ENCODE data around the gene FUBP3.

Gene FUBP3

DNA sequence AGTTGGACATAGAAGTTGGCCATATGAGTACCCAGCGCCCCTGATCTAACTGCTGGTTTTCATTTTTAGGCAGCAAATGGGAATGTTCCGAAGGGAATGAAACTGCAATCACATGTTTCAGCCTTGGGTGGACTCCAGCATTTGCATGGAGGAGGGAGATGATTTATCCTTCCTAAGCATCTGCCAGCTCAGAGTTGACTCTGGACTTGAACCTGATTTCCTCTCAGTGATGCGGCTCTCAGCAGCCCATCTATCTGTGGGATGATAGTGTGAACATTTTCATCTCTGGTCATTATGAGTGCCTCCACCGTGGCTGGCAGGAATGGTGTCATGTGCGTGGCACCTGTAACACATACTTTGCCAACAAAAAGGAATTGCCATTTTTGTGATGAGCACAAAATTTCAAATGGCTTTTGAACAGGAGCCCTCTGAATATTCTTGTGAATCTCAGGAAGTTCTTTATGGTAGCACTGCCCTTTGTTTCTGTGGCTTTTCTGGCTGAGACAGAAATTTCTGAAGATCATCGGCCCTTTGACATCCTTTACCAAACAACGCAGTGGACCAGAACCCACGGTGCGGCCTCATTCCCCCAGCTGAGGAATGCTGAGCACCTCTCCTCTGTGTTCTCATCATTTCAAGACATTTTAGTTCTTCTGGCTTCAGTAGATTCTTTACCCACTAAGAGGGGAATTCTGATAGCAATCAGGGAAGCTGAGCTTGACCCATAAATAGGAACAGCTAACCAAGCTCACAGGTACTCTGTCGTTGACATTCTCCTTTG is 28.5 kb downstream of the FUBP3 start:
- DNase-seq (ENCODE audit: low read depth), result no peak

DNA sequence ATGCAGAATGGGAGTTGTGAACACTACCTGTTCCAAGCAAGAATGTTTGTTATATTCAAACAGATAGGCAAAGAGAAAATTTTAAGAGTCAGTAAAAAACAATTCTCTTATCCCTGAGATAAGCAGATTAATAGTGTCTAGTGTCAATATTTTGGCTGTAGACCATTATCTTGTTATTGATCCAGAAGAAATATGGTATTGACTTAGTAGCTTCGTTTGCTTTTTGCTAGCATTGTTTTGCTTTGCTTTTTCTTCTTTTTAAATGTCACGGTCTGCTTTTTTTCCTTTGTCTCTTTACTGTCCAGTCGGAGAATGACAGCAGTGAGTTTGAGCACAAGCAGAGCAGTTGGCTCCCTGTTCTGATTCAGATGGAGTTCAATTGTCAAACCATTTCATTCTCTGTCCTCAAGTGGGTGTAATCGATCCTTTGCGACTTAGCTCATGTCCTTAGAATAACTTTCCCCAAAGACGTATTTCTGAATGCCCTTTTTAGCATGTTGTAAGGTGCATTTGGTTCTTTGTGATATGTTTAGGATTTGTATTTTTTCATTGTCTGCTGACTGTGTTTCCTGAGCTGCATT is 29.3 kb downstream of the FUBP3 start:
- no peak for DNase-seq (ENCODE audit: low read depth)

DNA sequence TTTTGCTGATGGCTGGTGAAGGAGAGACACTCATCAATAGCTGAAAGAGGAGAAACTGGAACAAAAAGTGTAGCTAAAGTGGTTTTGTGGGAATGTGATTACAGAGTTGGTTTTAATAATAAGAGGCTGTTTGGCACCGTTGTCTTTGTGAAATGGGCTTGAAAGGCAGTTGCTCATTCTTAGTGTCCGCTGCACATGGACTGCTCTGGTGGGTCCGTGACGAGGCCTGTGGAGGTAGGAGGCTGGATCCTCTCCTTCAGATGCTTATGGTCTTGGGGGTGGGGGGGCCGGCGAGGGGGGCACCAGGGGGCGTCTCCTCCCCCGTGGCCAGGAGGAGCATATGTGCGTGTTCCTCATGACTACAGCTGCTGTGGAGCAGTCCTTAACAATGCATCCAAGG is 29.8 kb downstream of the FUBP3 start:
- no peak for DNase-seq (ENCODE audit: low read depth)

DNA sequence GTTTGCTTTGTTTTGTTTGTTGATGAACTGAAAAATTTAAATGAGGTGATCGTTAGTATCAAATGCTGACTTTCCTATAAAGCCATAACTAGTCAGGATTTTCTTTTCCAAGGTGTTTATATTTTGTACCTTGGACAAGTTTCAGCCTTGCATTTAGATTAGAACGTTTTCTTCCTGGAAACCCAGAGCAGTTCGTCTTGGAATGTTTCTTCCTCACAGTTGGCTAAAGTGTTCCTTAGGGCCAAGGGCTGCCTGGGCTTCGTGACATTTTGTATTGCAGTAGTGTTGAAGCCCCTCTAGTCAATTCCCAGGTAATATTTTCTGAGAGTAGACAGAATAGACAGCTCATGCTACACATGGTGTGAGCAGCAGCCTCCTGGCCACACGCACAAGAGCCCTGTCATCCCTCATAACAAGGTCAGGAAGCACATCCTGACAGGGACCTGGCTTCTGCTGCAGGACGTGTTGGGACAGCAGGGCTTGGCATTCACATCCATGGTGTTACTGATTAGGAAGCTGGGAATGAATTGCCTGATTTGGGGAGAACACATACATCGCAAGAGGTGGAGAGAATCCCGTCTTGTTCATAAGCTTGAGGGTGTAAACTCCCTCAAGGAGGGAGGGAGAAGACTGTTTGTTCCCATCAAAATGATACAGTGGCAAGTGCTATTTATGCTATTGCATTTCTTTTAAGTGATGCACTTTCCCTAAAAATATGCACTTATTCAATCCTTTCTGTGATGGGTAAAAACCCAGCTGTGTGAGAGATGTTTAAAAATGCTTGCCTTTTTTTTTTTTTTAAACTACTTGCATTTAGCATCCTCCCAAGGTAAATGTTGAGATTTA is 31.7 kb downstream of the FUBP3 start:
- DNase-seq (ENCODE audit: low read depth), result no peak

DNA sequence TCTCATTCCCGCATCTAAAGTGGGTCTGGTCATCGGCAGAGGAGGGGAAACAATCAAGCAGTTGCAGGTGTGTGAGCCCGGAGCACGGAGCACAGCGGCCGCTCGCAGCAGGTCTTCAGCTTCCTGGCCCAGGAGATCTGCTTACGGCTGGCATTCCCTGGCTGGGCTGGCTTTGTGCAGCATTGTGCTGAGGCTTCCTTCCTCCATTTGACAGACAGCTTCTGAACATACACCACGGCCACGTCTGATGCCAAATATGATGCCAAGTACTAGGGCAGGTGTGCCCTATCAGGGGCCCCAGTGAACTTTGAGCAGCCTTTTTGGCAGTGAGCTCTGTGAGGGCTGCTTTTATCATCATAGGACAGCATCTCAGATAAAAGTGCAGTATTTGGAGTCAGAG is 37.1 kb downstream of the FUBP3 start:
- DNase-seq (ENCODE audit: low read depth), result no peak

DNA sequence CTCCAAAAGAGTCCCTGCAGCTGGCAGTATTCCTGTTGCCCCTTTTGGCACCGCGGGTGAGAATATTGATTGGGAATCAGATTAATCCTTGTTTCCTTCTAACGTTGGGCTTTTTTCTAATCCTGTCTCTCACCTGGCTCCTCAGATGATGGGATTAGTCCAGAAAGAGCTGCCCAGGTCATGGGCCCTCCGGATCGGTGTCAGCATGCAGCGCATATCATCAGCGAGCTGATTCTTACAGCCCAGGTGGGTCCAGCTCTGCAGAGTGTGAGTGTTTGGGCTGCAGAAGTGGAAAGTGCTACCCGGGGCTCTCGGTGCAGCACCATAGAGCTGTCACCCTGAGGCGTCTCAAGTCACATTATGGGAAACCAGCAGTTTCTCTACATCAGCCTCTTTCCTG is 44.1 kb downstream of the FUBP3 start:
- DNase-seq (ENCODE audit: low read depth), result no peak

DNA sequence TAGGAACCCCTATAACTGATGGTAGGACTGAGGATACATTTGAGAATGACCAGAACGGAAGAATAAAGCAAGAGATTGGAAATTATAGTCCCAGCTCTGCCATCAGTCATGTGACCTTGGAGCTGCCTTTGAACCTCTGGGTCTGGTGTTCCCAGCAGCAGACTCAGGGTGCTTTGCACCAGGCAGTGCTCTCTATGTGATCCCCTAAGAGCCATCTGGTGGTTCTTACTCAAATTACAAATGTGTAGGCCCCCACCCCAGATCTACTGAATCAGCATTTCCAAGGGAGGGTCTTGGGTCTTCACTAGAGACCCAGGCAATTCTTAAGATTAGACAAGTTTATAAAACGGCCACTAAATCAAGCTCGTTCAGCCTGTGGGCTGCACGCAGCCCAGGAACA is 44.8 kb downstream of the FUBP3 start:
- DNase-seq (ENCODE audit: low read depth), result no peak

DNA sequence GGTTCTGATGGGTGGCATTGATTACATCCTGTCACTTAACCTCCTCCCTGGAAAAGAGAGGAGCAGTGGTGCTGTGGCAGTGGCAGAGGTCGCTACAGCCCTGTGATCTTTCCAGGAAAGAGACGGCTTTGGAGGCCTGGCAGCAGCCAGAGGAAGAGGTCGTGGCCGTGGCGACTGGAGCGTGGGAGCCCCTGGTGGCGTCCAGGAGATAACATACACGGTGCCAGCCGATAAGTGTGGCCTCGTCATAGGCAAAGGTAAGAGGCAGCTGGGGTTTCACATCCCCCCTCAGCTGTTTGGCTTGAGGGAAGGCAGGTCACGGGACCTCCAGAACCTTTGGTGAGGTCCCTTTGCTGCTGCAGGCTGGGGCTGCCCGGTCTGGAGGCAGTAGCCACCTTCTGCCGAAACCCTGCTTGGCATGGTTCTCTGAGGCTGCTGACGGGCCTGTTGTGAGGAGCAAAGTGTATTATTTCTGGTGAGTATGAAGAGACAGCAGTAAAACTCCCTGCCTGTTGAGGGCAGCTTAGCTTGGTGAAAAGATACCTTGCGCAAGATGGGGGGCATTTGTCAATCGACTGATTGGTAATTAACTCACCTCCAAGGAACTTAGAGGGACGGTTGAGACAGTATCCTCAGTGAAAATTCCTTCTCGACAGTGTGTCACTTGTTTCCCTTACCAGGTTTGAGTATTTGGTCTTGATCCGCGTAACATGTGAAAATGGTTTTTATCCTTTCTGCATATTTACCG is 47.0 kb downstream of the FUBP3 start:
- DNase-seq (ENCODE audit: low read depth), result no peak

DNA sequence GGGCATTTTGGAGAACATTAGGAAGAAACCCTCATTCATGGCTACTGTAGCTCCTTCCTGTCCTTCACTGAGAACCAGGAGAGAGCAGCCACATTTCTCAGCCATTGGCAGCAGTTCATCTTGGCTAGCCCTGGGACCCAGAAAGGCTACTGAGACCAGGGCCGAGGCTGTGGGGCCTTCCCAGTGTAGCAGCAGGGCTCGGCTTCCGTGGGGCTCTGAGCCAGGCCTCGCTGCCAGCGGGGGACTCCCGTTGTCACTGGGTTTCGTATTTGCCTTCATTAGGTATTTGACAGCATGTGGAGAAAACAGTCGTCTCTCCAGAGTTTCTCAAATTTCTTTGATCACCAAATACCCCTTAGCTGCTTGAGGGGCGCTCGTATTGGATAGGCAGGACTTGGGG is 47.7 kb downstream of the FUBP3 start:
- no peak for DNase-seq (ENCODE audit: low read depth)

DNA sequence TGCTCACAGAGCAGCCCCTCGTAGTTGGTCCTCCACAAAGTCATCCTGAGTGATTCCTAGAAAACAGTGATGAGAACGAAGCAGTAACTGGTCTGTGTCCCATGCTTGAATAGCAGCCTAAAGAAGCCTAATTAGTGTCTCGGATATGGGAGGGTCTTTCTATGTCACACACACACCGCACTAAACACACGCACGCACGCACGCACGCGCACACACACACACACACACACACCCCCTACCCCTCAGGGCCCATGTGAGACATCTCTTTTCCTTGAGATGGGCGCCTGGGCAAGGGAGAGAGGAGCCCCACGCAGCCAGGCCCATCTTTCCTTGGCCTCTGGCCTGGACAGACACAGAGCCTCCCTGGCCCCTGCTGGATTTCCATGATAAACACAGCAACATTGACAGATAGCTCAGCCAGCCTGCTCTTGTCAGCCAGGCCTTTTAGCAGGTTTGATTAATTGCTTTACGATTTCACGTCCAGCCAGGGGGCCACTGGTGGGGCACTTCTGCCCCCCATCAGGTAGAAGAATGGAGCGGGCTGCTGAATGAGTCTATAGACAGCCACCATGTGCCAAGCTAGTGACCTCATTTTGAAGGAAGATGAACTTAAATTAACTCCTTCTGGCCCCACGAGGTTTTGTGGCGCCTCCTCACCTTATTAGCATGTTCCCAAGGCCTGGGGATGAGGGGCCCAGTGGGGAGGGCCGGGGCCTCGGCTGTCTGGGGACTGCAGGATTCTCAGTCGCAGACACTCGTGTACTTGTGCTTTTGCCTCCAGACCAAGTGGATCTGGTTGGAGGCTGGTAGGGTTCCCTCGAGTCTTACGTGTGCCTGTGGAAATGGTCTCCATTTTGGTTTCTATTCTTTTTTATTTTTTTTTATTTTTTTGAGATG is 48.8 kb downstream of the FUBP3 start:
- no peak for DNase-seq (ENCODE audit: low read depth)

DNA sequence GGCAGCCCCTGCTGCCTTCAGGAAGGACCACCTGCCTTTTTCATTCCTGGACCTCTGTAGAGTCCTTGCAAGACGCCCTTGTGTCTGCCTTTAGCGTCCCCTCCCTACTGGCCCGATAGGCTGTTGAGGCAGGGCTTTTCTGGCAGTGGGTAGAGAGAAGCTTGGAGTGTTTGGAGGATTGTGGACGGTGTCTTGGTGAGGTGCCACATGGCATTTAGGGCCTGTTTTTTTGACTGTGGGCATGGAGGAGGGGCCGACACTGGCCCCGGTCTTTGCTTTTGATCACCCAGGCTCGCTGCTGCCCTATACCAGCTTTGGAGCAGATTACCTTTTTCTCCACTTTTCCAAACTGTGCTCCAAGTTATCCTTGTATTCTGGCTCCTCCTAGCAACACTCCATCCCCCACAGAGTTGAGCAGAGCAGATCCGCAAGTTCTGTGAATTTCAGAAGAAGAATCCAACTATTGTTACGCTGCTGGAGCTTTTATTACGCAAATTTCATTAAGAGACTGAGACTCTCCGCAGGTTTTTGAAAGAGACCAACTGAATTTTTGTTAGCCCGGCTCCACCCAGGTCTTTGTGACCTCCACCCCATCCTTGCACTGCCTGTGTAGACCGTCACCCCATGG is 50.2 kb downstream of the FUBP3 start:
- no peak for DNase-seq (ENCODE audit: low read depth)

DNA sequence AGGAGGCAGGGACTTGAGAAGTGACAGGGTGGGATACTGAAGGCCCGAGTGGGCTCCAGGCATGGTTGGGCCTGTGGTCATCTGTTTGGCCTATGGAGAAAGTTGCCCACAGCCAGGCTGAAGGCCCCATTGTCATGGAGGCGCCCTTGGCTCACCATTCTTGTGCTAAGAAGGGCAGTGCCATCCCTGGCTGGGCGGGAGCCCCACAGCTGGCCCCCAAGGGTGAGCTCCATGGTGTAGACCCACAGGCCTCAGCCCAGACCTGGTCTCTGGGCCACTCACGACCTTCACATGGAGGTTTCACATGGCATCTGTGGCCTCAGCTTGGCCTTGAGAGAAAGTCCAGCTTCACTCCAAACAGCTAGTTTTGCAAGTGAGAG is 50.7 kb downstream of the FUBP3 start:
- no peak for DNase-seq (ENCODE audit: low read depth)

DNA sequence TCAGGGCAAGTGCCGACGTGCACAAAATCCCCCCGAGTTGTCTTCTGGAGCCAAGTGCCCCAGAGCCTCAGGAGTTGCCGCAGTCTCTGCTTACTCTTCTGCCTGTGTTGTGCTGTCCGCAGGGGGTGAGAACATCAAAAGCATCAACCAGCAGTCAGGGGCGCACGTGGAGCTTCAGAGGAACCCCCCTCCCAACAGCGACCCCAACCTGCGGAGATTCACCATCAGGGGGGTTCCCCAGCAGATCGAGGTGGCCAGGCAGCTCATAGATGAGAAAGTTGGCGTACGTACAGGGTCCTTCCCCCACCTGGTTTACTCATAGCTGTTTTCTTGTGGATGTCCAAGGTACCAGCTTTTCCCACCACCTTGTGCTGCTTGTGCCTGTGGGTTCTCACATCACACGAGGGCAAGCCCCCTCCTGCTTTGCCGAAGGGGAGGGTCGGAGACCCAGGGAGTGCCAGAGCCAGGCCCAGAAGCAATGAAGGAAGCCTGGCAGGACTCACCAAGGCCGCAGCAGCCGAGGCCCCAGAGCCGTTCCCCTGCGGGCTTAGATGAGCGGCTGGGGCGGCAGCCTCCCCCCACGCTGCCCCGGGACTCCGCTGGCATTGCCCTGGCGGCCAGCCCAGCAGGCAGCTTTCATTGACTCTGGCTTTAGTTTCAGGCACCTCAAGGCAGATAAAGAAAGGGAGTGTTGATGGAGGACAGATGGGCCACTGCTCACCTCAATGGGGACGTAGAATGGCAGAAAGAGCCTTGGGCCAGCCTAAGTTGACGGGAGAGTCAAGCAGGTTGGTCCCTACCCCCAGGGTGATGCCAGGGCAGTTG is 51.3 kb downstream of the FUBP3 start:
- no peak for DNase-seq (ENCODE audit: low read depth)

DNA sequence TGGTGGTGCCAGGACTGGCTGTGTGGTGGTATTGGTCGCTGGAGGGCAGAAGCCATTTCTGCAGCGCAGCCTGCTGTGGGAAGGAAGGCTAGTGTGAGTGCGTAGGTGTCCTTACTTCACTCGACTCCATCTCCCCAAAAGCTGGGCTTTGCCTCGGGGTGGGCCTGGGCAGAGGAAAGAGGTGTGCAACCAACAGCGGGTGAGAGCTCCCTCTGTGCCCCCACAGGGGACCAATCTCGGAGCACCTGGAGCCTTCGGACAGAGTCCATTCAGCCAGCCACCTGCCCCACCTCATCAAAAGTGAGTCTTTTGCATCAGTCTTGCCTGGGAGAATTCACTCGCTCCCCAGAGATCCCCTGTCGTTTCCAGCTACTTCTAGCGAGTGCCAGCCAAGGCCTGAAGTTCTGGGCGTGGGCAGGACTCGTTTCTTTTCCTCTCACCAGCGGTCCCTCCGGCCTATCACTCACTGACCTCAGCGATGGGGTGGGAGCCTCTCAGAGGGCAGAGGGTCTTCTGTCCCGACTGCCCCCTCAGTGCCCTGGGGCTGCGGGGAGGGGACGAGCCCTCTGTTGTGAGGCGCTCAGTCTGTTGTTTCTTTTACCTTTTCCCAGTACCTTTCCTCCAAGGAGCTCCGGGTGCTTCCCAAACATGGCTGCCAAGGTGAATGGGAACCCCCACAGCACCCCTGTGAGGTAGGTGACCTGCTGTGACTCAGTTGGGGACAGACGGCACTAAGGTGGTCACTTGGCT is 52.1 kb downstream of the FUBP3 start:
- no peak for DNase-seq (ENCODE audit: low read depth)

DNA sequence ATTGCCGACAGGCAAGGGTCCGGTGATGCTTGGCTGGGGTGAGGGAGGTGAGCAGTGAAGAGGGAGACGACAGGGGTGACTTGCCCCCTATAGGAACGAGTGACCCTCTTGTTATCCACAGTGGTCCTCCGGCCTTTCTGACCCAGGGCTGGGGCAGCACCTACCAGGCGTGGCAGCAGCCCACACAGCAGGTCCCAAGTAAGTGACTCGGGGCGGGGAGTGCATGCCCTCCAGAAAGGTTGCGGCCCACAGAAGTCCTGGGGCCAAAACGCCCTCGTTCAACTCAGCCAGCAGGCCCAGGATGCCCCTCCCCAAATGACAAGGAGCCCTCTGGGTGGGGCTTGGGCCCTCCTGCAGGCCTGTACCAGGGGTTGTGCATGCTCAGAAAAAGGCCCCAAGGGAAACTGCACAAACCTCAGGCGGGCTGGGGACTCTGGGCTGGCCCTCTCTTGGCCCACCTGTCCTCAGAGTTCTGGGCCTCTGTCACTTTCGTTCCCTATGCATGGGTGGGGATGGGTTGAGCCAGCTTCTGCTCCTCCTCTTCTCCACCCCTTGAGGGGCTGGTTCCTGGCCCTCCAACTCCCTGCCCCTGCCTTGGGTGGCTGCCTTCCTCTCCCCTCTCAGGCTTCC is 52.8 kb downstream of the FUBP3 start:
- DNase-seq (ENCODE audit: low read depth), result no peak

DNA sequence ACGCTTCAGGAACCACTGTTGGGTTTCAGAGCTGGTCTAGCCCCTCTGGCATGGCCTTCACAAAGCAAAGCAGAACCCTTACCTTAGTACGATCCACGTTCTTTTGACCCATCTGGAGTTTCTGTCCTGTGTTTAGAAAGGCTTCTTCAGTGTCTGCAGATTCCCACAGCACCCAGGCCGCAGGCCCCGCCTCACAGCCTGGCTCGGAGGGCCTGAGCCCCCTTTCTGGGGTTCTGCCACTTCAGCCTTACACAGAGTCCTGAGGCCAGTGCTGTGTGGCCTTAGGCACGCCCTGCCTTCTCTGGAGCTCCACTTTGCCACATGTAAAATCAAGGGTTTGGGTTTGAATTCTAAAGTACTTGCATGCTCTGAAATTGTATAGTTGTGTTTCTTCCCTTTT is 53.5 kb downstream of the FUBP3 start:
- DNase-seq (ENCODE audit: low read depth), result no peak

DNA sequence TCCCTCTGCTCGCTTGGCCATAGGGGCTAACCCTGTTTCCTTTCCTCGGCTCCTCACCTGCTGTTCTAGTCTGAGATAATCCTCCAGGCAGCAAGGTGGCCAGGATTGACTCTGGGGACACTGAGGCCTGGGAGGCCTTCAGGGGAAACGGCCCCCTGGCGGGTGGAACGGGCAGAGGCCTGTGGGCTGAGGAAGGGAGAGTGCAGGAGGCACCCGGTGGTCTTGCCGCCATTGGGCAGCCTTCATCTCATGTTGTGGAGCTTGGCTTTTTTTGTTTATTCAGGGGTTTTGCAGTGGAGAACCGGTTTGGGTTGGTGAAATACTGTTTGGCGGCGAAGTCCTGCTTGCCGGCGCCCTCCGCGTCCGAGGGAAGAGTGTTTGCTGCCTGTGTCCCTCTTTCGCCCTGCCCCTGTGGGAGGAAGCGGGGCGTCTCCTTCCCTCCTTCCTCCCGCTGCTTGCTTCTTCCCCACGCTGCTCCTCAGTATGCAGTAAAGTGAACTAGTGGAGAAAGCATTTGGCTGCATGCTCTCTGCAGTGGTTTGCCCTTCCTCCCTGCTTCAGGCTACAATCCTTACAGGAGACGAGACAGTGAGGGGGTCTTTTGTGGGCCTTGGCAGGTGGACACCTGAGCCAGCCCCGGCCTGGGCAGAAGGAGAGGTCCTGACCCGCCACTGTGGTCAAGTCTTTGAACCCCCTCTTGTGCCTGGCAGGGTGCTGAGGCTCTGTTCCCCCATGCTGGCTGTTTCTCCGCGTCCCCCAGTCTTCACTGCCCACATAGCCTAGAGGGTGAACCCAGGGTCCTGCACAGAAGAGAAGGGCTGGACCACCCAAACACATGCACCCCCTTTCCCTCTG is 54.2 kb downstream of the FUBP3 start:
- no peak for DNase-seq (ENCODE audit: low read depth)

Measured in activated T-cell treated with anti-CD3 and anti-CD28 coated beads for 24 hours (primary cell).